Eye (tissue), 1 donor: ENCODE results near the gene SEC22A.
A peak's percentile ranks its signal among the peaks of the same experiment; 100 is the strongest.

Source experiments
- DNase-seq: peaks from one replicate; pipeline ENCODE4 v3.0.0-alpha.2; 2015

Gene SEC22A

DNA sequence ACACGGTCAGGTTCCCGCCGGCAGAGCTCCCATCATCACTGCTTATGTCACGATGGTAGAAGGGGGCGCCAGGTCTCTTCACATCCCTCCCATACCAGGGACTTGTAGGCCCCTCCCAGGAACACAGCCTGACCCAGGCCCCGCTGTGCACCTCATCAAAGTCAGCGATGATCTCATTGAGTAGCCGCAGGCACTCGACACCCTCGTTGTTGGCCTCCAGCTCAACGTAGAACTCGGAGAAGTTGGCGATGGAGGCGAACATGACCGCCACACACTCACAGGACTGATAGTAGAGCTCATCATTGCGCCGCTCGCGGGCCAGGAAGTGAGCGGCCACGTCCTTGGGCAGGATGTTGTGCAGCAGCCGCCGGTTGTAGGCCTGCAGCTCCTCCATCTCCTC, 89.2 kb downstream of the SEC22A start:
- no peak for DNase-seq

DNA sequence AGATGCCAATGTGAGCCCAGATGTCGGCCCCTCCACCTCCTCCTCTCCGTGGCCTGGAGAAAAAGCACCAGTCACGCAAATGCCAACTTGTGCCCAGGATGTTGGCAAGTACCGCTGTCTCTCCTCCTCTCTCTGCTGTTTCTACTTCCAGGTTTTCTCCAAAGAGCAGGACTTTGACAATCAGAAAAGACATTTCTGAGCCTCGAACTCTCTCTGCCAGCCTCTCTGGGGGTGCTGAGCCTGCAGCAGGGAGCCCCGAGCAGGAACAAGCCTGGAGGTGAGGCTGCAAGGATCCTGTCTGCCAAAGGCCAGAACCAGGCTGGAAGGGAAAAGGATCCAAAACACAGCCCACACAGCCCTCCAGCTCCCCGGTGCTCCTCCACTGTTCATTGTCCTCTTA, 89.7 kb downstream of the SEC22A start:
- DNase-seq = no peak

DNA sequence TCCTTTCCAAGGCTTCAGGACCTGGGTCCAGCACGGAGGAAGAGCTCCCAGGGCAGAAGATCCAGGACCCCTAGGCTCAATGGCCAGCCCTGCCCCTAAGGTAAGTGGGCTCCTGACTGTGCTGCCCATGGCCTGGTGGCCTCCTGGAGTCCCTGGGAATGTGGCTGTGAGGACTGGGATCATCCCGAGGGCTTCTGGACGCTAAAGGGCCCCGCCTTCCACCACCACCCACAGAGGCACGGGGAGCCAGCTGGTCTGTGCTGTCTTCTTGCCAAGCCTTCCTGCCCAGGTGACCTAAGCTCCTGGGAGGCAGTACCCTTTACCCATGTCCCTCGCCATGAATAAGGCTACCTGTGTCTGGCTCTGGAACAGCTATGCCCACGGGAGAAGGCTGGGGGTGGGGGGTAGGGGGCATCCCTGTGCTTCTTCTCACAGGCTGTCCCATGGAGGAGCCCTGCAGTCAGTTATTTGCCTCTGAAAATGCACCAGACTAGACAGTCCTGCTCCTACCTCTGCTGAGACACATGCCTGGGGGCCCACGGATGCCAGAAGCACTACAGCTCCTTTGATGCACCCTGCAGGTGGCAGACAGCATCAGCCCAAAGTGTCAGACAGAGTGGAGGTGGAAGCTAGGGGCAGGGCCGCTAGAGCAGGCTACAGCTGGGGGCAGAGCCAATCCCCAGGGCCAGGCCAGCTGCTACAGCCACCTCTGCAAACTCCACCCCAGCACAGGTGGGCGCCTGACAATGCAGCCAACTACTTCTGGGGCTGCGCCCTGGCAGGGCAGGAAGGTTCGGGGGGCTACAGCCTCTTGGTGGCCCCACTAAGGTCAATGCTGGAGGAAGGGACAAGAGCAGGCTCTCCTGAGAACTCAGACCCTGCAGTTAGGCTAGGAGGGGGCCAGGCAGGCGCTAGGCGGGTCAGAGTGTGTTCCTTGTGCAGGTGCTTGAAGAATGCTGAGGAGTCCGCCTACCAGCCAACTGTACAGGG, 90.9 kb downstream of the SEC22A start:
- DNase-seq = no peak

DNA sequence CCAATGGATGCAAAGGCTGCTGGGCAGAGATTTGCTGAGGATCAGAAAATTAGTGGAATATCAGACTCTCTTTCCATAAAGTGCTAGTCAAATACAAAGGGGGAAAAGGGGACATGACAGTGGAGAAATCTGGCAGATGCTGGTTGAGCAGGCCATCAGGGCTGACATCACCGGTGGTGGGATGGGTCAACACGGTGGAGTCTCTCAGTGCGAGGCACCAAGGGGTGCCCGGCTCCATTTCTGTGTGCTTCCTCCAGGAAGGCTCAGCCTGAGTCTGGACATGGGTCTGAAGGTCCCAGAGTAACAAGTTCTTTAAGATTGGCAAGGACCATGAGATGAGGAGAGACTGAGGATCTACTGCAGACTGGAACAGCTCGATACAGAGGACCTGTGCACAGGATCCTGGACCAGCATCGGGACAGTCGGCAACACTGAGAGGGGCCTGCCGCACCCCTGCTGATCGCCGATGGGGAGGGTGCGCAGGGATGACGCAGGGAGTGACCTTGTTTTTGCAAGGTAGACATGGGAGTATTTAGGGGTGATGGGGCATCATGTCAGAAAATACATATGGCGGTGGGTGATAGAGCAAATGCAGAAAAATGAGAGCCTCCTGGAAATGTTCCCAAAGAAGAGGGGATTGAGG, 92.7 kb downstream of the SEC22A start:
- no peak for DNase-seq

DNA sequence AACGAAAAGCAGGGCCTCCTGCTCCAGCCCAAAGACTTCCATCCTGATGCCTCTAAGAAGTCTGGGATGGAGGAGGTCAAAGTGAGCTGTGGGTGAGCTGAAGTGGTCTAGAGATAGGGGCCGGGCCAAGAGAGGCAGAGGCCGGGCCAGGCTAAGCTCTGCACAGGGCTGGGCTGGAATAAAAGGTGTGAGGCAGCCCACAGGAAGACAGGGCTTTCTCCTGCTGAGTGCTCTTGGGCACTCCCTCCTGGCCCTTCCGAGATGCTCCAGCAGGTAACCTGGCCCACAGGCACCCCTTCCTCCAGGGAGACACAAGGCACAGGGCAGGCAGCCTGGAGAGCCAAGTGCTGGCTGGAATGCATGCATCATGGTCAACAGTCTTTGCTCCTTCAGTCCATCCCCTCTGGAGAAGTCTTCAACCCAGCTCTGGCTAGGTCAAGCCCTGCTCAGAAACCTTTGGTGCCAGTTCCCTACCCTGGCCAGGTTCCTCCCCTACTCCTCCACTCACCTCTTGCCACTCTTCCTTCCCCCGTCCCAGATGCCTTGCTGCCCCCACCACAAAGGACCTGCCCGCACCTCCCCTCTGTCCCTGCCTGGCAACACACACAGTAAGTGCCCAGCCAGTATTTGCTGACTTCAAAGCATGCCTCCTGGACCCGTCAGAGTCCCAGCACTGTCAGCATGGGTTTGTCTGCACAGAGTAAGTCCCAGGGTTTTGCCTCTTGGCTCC, 93.6 kb downstream of the SEC22A start:
- DNase-seq = no peak

DNA sequence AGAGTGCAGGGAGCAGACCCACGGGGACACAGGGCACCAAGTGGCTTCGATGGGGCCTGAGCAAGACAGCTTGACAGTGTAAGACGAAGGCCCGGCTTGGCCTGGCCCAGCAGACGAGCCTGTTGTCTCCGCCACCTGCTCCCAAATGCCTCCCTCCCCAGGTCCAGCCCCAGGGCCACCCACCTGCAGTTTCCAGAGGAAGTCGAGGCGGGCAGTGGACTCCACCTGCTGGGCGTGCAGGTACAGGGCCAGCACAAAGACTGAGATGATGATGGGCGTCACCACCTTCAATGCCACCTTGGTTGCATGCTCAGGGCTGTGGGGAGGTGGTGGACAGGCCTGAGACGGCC, 94.1 kb downstream of the SEC22A start:
- no peak for DNase-seq

DNA sequence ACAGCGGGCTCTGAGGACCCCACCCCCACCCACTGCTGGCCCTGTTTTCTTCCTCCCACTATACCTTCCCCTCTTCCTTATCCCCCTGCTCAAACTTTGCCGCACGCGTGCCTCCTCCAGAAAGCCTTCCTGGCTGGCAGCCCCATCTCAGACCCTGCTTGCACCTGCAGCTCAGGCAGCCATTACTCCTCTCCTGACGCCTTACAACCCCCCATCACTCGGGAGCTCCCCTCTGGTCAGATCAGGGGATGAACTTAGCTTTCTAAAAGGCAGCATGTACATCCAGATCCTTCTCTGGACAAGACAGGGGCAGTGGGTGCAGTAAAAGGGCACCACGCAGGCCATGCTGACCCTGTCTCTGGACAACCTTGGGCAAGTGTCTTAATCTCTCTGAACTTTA, 94.5 kb downstream of the SEC22A start:
- DNase-seq = no peak

DNA sequence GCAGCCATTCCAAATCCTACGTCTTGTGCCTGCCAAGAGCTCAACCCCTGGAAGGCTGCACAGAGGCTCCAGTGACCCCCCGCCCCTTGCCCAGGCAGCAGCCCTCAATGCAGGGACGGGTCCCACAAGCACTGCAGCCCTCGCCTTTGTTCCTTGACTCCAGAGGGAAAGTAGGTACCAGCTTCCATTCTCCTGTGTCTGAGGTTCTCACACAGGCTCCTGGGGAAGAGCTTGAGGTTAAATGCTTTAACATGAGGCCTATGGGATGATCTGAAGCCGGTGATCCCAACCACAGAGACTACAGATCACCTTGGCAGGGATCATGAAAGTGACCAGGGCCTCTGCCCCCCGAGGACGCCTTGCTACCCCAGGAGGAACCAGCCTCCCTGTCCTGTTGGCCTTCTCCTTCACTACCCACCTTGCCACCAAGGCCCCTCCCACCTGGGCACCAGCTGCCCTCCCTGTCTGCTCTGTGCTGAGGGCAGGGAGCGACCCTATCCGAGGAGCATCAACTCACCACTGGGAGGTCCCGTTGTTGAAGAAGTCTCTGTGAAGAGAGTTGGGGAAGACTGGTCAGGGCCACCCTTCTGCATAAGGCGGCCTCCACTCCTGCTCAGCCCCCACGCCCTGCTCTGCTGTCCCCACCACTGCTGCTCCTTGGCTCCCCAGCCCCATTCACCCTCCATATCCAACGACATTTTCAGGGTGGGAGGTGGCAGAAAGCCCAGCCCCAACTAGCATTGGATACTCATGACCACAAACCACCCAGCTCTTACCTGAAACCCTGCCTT, 95.3 kb downstream of the SEC22A start:
- no peak for DNase-seq

DNA sequence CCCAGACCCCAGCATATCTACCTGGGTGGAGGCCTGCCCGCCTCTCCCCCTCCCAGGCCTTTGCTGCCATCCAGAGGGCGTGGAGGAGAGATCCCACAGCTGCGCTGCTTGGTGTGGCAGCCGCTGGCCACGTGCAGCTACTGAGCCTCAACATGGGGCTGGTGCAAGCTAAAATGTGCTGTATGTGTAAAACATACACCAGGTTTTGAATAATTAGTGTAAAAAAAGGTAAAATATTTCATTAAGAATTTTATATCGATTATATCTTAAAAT, 95.8 kb downstream of the SEC22A start:
- DNase-seq = no peak

DNA sequence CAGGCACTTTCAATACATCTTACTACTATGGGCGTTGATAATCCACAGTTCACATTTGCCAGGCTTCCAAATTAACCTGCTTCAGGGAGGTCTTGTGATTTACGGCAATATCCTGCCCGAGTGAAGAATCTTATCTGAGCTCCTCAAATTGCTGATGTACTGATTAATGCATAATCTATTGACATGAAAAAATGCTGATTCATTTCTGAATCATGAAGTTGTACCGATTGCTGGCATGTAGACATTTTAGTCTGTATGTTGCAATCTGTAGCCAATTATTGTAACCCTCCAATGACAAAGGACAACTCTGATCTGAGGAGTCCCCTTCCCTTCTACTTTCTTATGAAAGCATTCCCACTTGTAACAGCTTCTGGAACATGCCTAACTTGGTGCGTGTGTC, 97.2 kb downstream of the SEC22A start:
- DNase-seq = no peak

DNA sequence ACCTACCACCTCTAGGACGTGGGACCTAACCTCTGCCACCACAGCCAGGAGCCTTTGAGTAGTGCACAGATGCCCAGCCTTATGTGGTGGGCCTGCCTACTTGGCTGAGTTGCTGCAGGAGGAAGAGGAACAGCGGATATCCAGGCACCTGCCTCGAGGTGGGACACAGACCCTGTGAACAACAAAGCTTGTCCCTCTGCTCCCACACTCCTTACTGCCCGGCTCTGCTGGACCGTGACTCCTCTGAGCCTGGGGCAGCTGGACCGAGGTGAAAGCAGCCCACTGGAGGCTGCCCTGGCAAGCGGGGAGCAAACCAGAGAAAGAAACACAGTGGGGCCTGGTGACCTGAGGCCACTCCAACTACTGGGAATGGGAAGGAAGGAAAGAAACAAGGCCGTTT, 97.8 kb downstream of the SEC22A start:
- no peak for DNase-seq

DNA sequence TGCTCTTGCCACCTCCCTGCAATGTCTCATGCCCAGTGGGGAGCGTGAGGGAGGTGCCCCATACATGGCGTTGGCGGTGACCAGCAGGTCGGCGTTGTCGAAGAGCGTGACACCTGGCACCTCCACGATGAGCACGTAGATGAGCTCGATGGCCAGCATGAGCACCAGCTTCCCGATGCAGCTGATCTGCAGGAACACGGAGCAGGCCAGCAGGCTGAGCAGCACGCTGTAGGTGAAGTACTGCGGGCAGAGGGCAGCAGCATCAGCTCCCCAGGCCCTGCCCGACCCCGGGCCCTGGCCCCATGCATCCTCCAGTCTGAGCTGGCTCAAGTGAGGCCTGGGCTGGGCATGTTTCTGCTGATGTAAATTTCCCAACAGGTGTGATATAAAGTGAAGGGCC, 98.3 kb downstream of the SEC22A start:
- DNase-seq = no peak

DNA sequence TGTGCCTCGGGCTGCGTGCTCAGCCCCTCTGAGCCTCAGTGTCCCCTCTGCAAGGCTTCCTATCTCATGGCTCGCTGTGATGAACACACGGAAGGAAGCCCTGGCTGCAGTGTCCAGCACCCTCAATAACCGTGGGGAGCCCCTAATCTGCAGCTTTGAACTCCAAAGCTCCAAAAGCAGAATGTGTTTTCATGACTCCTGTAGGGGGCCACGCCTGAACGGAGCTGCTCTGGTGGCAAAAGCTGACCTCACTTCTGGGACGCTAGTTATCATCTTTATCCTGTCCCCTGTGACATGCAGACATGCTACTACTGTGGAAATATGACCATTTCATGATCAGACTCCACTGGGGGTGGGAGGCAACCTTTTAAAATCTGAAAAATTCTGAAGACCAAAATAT, 98.8 kb downstream of the SEC22A start:
- DNase-seq = no peak

DNA sequence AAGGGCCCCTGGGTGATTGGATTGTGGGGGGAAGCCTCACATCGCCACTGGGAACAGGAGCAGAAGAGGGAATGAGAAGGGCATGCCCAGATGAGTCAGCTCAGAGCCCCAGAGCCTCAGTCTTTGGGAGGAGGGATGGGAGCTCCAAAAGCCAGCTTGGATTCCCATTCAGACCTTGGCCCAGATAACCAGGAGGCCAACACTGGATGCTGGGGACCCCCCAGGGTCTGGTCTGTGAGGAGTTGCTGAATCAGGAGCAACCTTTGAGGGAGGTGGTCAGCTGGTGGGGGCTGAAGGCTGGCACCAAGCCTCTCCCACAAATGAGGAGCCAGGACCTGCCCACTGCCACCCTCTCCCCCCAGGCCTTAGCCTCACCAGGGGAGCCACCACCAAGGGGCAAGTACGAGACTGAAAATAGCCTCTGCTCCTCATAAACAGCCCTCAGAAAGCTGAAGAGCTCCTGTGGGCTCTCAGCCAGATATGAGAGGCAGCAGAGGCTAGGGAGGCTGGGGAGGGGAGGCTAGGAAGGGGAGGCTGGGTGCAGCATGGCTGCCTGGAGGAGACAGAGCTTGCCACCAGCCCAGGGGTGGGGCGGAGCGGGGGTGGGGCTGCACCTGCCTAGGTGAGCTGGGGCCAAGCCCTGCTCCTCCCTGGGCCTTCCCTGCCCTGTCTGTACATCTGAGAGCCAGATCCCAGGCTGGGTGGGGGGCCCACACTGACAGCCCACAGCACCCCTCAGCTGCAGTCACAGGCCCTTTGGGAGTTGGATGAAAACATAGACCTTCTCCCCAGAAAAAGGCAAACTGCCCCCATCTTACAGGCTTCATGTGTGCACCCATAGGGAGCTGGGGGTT, 99.8 kb downstream of the SEC22A start:
- DNase-seq = no peak

DNA sequence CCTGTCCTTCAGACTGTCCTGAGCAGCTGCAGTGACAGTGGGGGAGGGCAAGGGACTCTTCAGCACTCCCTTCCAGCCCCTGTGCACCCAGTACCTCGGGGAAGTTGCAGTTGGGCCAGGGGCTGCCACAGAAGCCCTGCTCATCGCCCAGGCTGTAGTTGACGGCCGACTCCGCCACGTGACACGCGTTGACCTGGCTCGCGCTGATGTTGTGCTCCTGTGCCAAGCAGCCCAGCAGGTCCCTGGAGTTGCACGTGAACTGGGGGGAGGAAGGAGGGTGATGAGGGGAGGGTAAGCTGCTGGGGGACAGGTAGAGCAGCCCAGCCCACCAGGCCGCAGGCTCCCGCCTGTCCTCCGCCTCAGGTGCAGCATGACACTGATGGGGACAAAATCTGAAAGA, 101.2 kb downstream of the SEC22A start:
- no peak for DNase-seq

DNA sequence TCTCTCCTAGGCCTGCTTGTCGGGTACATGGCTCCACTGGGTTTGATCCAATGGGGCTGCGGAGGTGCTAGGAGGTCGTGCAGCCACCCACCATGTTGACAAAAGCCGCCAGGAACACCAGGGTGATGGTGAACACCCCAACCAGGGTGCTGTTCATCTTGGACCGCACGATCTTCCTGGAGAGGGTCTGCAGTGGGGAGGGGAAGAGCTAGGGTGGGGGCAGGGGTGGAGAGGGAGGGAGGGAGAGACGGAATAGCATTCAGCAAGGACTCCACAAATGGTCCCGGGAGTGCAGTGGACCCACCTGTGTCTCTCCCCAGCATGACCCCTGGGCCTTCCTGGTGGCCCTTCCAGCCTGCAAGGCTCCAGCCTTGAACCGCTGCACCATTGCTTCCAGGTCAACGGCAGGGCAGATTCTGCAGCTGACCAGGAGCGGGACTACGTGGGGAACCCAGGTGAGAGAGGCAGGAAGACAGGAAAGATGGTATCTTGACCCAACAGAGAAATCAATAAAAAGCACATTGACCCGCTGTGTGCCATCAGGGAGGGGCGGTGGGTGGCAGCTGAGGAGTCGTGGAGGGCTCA, 102.3 kb downstream of the SEC22A start:
- DNase-seq = no peak

DNA sequence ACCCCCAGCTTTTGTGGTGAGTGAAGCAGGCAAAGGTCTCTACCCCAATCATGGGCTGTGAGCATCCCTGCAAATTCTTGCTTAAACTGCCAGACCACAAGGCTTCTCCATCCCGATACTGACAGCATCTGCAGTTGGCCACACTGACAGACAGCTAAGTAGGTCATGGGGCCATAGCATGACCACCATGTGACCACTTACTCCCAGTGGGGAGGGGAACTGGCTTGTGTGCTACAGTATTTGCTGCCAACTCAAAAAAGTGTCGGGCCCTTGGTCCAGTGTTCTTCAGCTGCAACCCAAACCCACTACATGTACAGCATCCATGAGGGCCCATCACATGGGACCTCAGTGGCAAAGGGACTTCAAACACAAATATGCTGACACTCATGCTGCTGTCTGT, 103.4 kb downstream of the SEC22A start:
- peak; percentile 21 for DNase-seq

DNA sequence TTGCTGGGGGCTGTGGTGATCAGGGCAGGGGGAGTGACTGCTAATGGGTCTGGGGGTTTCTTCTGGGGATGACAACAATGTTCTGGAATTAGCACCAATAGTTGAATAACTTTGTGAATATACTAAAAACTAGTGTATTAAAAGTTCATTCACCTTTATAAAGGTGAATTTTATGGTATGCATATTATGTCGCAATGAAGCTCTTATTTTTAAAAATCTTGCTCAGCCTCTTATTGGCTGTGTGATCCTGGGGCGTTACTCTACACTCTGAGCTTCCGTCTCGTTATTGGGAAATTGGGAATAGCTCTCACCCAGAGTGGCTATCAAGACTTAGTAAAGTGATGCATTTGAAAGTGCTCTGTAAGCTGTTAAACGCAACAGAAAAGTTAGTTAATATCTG, 105.3 kb downstream of the SEC22A start:
- no peak for DNase-seq

DNA sequence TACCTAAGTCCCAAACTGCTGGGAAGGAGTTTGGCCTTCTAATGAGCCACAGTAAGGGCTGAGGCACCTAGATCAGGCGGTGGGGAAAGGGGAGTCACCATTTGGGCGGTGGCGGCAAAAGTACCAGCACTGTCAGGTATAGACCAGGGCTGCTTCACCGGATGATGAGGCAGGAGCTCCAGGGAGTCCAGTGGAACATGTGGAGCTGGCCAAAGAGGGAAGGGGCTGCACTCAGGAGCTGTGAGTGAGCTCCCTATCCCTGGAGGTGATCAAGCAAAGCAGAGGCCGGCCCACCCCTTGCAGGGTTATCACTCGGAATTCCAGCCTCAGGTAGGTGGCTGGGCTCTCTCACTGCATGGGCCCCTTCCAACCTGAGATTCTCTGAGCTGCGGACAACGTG, 108.4 kb downstream of the SEC22A start:
- DNase-seq = no peak

DNA sequence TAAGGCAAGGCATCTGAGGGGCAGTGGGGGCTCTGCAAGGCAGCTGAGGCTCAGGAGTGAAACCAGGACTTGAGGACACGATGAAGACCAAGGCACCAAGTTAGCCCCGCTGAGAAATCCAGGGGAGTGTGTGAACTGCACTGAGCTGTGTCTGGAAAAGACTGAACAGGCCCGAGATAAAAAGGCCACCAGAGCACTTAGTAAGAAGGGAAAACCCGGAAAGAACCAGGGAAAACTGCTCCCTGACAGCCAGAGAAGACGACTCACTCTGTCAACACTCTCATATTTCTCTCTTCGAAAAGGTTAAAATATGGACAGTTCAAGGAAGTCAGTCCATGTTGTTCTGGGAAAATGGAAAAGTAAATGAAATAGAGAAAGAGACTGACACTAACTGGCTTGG, 109.0 kb downstream of the SEC22A start:
- DNase-seq = no peak

DNA sequence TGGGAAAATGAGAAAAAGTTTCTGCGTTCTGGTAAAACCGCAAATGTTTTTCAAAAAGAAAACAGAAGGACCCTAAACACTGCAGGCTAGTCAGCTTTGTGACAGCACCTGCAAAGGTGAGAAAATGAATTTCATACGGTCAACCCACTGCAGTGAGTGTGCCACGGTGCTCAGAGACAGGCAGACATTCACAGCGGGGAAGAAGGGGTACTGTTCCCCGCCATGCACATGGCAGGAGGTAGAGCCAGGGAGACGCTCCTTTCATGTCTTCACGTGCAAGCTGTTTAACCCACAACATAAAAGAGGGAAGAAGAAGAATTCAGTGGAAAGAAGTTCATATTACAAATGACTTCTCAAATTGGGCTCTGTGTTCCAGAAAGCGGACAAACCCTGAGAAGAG, 109.5 kb downstream of the SEC22A start:
- no peak for DNase-seq
